Endometrial microvascular endothelial cells (primary cell): ENCODE results near the gene BLOC1S3. TPM values are rescaled to one million over a fixed set of nuclear protein-coding genes. Genes with fewer than 3 reads are reported as not detected.

Experiments used
- in situ Hi-C: cut with HindIII; loops from 2 replicates; pipeline ENCODE4 v1.10.0; 2017; ENCODE audit warnings: low sequenced_read_pairs, low pct_unique_long_range_greater_than_20kb; ENCODE audit errors: inconsistent ontology term
- total RNA-seq: library from RNA; depleted of rRNA; stranded (reverse); fragments of >200 nt; gene quantifications from one replicate; pipeline ENCODE4 v1.2.3, GENCODE V29; 2015; ENCODE audit errors: inconsistent ontology term

Gene BLOC1S3
- 2.5 TPM for total RNA-seq

- in situ Hi-C loops, result no loop called here
Observed at GRCh38 chr19:45178262-45179071, at the start of gene BLOC1S3. BLOC1S3 (plus strand) TSS chr19:45178784; CDS start chr19:45179297, 513 bp downstream.

- in situ Hi-C loops, result no loop called here
Observed at GRCh38 chr19:45128806-45129205, 49.8 kb upstream of the BLOC1S3 start.

- in situ Hi-C loops, result no loop called here
Observed at GRCh38 chr19:45130236-45130635, 48.3 kb upstream of the BLOC1S3 start.

- in situ Hi-C loops, result no loop called here
Observed at GRCh38 chr19:45130888-45131615, 47.5 kb upstream of the BLOC1S3 start.

GRCh38 chr19:45133661-45134060 lies 44.9 kb upstream of the BLOC1S3 start:
- in situ Hi-C loops, result no loop called here

GRCh38 chr19:45135176-45135885 lies 43.3 kb upstream of the BLOC1S3 start:
- in situ Hi-C loops, result no loop called here

- in situ Hi-C loops, result no loop called here
Observed at GRCh38 chr19:45136507-45137178, 41.9 kb upstream of the BLOC1S3 start.

- in situ Hi-C loops, result no loop called here
Observed at GRCh38 chr19:45137179-45137761, 41.3 kb upstream of the BLOC1S3 start.

GRCh38 chr19:45138303-45138751 lies 40.3 kb upstream of the BLOC1S3 start:
- in situ Hi-C loops, result no loop called here

GRCh38 chr19:45139286-45140143 lies 39.1 kb upstream of the BLOC1S3 start:
- in situ Hi-C loops, result no loop called here

GRCh38 chr19:45140144-45140503 lies 38.5 kb upstream of the BLOC1S3 start:
- in situ Hi-C loops, result no loop called here

GRCh38 chr19:45140533-45140932 lies 38.1 kb upstream of the BLOC1S3 start:
- in situ Hi-C loops, result no loop called here

GRCh38 chr19:45141203-45141900 lies 37.2 kb upstream of the BLOC1S3 start:
- in situ Hi-C loops, result no loop called here

GRCh38 chr19:45142016-45142725 lies 36.4 kb upstream of the BLOC1S3 start:
- in situ Hi-C loops, result no loop called here

- in situ Hi-C loops, result no loop called here
Observed at GRCh38 chr19:45142726-45143110, 35.9 kb upstream of the BLOC1S3 start.

GRCh38 chr19:45144431-45145269 lies 33.9 kb upstream of the BLOC1S3 start:
- in situ Hi-C loops, result no loop called here
